NCI-H2029 (cell line): ENCODE data around the gene TMEM106C.

Source experiments
- DNase-seq: peaks from one replicate; lab custom pipeline; 2025; lab: John Stamatoyannopoulos, UW

The TMEM106C gene

DNA sequence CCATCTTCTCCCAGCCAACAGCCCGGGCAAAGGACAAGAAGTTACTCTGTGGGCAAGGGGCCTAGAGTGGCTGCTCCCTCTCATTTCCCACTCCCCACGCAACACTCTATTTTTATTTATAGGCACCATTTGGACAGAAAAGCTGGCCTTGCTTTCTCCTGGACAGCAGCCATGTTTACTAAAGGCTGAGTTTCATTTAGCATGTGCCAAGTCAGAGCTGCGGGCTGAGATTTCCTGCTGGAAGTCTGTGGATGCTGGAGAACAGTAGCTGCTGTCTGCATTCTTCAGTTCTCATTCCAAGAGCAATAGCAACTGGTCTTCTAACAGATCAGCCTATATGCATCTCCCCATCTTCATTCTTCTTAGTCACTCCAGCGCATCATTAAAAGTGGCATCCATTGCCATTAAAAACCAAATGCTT is 32.6 kb downstream of the TMEM106C start:
- DNase-seq = peak; percentile 33

DNA sequence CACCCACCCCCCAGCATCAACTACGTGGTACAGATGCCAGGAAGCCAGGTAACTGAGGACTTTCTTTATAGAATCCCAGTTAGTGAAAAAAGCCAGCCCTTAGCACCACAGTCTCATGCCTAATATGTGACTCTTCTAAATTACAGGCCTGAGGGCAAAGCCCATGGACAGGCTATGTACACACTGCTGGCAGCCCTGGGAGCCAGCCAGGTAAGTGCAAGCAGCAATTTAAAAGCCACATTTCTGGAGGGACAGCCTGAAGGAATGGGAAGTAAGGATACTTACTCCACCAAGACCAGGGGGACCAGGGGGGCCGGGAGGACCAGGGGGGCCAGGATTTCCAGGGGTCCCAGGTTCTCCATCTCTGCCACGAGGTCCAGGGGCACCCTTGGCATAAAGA is 33.9 kb downstream of the TMEM106C start:
- no peak for DNase-seq

- DNase-seq = no peak
These were observed 36.4 kb downstream of the TMEM106C start for GRCh38 chr12:47999816-48000215.

DNA sequence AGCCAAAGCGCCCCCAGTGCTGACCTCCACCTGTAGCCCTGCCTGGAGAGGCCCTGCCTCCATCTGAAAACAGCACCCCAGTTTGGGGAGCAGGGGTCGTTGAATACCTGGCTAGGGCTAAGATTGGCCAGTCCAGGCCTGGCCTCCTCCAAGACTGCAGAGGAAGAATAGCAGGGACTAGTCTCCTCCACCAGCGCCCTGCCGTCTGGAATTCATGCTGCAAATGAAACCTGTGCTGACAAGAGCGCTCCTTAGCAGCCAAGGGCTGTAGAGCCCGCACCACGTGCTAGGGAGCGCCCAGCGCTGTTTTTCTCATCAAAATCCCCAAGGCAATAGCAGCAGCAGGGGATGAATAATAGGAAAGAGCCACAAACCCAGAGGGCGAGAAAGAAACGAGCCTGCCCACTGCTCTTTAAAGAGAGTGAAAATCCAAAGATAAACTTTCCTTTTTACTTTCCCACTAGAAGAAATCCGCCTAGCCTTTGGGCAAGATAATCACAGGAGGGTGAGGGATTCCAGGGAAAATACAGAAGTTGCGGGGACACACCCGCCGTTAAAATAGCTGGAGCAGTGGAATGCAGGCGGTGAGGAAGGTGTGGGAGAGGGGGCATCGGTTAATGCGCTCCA is 37.6 kb downstream of the TMEM106C start:
- peak; percentile 17 for DNase-seq

DNA sequence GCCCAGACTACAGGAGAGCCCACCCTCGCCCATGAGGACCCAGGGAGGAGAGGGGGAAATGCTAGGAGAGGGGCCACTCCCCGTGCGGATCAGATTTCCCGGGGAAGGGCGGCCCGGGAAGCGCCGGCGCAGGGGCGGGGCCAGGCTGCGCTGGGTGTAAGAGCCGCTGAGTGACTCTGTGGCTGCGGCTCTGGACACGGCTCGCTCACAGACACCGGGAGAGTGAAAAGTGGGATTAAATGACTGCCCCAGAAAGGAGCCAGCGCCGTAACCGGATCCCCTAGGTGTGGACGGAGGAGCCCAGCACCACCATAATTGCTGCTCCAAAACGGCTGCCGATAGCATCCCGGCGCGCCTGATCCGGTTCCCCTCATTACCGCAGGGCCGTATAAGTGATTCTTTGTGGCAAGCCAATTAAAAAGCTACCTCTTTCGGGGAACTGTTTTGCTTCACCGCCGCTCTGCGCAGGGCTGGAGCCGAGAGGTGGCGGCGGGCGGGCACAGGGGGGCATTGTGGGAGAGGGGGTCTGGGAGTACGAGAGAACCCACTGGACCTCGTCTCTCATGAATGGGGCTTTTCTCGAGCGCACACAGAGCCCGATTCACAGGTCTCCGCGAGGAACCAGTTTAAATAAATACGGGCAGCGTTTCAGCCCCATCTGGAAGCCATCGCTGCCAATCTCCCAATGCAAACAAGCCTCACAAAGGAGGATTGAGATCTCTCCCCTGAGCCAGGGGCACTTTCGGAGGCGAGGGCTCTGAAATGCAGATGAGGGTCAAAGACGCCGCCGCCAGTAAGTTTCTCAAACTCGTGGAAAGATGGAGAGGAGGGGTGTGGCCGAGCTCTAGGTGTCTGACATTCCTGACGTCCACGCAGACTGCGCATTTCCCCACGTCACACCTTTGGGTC is 38.4 kb downstream of the TMEM106C start:
- DNase-seq = peak; percentile 4

GRCh38 chr12:48002414-48002730 is 39.0 kb downstream of the TMEM106C start:
- no peak for DNase-seq

GRCh38 chr12:48002773-48003218 is 39.4 kb downstream of the TMEM106C start:
- DNase-seq = no peak

DNA sequence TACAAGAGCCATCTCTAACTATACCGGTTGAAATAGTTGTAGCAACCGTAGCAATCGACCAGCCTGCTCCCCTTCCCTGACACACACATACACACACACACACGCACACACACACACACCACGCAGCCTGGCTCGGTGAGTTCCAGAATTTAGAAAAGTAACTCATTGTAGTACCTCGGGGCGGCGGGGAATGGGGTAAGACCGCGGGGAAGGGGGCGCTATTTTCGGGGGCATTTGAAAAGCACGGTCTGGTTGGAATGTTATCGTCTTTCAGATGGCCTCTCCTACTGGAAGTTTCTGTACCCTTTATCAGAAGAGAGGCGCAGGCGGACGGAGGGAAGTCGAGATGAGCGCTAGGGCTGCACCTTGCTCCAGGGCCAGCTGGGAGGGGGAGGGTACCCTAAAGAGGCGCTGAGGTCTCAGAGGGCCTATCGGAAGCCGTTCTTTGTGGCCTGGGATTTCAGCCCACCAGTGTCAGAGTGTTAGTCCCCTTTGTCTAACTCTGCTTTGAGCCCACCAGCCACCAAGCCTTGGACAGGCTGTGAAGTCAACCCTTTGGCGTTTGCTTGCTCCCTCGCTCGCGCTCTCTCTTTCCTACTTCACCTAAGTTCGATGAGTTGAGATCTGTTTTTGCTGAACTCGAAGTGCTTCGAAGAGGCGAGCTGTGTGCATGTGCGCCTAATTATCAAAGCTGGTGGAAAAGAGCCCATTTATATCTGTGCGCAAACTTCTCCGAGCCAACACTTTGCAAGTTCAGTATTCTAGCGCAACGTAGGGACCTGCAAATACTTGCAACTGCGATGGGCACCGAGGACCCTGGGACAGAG is 40.0 kb downstream of the TMEM106C start:
- no peak for DNase-seq

GRCh38 chr12:48004053-48004941 is 40.9 kb downstream of the TMEM106C start, which contains the start of gene COL2A1:
Gene COL2A1 (minus strand): TSS chr12:48004476. CDS start chr12:48004321, 155 bp downstream.
- DNase-seq = no peak

DNA sequence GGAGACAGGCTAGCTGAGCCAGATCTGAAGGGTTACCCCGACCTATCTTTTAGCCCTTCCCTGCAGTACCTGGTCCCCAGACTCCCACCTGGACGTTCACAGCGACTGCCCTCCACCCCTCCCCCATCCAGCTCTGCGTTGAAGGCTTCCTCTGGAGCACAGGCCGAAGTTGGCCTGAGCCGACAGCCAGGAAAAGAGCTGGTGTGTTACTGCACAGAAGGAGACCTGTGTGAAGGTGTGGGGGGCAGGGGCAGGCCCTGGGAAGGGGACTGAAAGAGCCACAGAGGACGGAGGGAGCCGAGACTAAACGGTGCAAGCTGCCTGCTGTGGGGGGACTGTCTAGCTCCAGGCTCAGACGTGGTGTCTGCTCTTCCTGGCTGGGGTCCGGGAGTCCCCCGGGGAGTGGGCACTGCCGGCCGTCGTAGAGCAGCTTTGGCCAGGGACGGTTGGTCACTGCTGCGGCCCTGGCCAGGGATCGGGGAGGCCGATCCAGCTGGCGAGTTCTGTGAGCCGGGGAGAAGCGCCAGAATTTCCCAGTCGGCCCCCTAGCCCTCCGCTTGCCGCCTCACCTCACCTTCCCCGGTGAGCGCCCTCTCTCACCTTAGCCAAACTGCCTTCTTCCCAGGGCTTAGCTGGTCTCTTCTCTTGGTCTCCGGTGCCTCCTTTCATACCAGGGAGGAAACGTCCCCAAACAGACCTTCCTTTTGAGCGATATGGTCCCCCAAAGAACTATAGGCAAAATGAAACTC is 41.8 kb downstream of the TMEM106C start:
- DNase-seq = no peak

GRCh38 chr12:48005750-48006021 is 42.3 kb downstream of the TMEM106C start:
- DNase-seq = no peak

GRCh38 chr12:48007206-48007605 is 43.8 kb downstream of the TMEM106C start:
- no peak for DNase-seq

GRCh38 chr12:48008349-48008748 is 45.0 kb downstream of the TMEM106C start:
- DNase-seq = no peak

- no peak for DNase-seq
These were observed 45.6 kb downstream of the TMEM106C start for GRCh38 chr12:48008950-48009349.

DNA sequence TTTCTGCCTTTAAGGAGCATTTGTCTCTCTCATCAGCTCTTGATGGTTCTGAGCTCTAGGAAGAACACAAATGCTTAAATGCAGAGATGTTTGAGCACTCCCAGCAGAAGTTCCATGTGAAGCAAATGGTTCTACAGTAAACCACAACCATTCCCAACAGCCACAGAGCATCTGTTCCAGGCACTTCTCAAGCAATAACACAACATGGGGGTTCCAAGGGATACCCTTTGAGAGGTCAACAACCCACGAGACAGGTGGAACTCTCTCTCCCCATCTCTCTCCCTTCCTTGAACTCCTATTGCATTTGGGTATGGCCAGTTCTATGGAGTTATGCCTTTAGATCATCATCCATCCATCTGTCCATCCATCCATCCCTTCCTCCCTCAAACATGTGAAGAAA is 46.1 kb downstream of the TMEM106C start:
- no peak for DNase-seq

DNA sequence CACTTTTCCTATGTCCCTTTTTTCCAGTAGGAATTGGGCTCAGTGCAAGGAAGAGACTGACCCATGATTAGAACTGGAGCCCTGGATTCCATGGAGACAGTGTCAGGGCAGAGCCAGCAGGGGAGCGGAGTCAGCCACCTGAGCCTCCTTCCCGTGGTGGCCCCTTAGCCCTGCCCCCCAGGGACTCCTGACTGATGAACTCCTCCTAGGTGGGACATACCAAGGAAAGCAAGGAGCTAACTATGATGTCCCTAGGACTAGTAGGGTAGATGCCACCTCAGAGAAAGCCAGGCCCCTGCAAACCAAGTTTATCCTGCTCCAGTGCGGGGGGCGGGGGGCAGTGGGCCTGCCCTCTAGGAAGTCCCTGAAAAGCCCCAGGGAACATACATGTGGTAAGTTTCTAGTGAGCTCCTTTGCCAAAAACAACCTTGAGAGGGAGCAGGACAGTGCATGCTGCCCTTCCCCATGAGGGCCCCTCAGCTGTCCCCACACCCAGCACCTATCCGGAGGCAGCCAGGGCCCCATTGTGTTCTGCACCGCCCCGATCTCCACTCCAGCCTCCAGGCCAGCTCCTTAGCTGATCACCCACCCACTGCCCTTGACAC is 47.1 kb downstream of the TMEM106C start:
- no peak for DNase-seq

GRCh38 chr12:48012070-48012469 is 48.7 kb downstream of the TMEM106C start:
- no peak for DNase-seq

- no peak for DNase-seq
These were observed 49.9 kb downstream of the TMEM106C start for GRCh38 chr12:48013287-48013686.

- DNase-seq = no peak
These were observed 51.7 kb downstream of the TMEM106C start for GRCh38 chr12:48015129-48015528.

- no peak for DNase-seq
These were observed 52.6 kb downstream of the TMEM106C start for GRCh38 chr12:48015954-48016353.
